Measurements from ENCODE around the gene CDC42BPG.

CDC42BPG gene

GRCh38 chr11:64880240-64881001 lies 36.0 kb upstream of the CDC42BPG start:
- no peak for DNase-seq (ENCODE audit: low read depth, low spot score)

GRCh38 chr11:64879244-64879900 lies 34.9 kb upstream of the CDC42BPG start:
- no peak for DNase-seq (ENCODE audit: low read depth, low spot score)

DNA sequence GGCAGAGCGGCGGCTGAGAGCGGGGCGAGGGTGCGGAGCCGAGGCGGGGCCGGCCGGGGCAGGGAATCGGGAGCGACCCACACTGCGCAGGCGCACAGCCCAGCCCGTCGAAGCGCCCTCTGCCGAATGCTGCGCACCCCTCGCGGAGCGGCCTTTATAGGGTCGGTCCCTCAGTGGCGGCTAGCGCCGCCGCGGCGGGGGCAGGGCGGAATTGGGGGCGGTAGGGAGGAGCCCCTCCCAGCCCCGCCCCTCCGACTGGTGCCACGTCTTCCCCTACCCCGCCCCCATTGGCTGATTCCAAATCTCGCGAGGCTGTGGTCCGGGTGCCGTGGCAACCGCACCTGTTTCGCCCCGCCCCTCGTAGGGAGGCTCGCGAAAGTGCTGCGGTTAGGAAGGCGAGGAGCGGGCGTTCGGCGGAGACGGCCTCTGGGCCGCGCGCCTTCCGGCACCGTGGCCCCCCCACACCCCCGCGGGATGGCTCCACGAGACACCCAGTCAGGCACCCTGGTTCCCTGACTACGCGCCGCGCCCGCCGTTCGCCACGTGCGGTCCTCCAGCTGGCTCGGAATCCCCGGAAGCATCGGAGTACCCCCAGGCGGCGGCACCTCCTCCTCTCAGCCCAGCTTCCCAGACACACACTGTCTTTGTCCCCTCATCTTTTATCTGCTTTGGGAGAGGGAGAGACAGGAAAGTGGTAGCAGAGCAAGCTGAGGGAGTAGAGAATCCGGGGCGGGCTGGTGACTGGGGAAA lies 34.2 kb upstream of the CDC42BPG start, which contains the start of gene EHD1:
Gene EHD1, minus strand, starts transcription at position 128 of the 750 bp plus-strand sequence. CDS start 157 bp downstream, outside the sequence.
- peak; percentile 89 for DNase-seq (ENCODE audit: low read depth, low spot score)

GRCh38 chr11:64878223-64878493 lies 33.7 kb upstream of the CDC42BPG start:
- DNase-seq (ENCODE audit: low read depth, low spot score), result no peak

- DNase-seq (ENCODE audit: low read depth, low spot score), result no peak
Observed at GRCh38 chr11:64877390-64878222, 33.2 kb upstream of the CDC42BPG start.

DNA sequence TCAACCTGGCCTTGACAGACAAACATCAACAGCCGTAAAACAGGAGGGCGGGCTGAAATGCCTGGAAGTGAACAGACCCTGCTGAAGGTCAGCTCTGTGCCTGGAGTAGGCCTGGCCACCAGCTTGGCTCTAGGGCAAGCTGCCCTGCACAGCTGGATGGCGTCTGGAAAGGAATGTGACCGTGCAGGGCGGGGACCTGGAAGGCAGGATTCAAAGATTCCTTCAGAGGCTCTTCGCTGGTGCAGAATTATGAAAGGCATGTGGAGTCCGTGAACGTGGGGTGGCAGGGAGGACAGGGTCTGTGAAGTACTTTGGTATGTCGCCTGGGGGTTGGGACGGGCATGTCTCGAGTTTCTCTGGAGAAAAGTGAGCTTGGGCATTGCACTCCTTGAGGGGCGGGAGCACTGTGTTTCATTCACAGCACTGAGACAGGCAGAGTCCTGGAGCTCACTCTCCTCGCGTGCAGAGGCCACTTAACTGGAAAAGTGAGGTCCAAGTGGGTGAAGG lies 32.4 kb upstream of the CDC42BPG start:
- DNase-seq (ENCODE audit: low read depth, low spot score), result no peak

DNA sequence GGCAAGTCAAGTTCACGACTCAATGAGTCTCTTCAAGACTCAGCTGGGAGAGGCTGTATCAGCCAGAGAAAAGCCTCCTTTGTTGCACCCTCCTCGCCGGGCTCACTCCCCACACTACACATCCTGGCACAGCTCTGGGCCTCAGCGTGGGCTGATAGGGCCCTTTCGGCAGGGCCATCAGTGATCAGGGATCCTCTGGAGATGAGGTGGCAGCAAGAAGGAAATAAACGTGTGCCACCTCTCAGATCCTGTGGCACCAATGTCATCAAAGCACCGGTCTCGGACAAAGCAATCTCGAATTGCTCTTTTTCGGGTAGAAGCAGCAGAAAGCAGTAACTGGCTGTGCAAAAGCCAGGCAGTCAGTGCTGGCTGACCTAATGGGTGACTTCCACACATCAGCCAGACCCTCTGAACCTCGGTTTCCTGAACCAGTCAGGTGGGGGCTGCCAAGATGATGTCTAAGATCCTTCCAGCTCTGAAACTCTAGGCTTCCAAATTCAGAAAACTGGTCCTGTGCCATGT lies 31.8 kb upstream of the CDC42BPG start:
- DNase-seq (ENCODE audit: low read depth, low spot score), result no peak

DNA sequence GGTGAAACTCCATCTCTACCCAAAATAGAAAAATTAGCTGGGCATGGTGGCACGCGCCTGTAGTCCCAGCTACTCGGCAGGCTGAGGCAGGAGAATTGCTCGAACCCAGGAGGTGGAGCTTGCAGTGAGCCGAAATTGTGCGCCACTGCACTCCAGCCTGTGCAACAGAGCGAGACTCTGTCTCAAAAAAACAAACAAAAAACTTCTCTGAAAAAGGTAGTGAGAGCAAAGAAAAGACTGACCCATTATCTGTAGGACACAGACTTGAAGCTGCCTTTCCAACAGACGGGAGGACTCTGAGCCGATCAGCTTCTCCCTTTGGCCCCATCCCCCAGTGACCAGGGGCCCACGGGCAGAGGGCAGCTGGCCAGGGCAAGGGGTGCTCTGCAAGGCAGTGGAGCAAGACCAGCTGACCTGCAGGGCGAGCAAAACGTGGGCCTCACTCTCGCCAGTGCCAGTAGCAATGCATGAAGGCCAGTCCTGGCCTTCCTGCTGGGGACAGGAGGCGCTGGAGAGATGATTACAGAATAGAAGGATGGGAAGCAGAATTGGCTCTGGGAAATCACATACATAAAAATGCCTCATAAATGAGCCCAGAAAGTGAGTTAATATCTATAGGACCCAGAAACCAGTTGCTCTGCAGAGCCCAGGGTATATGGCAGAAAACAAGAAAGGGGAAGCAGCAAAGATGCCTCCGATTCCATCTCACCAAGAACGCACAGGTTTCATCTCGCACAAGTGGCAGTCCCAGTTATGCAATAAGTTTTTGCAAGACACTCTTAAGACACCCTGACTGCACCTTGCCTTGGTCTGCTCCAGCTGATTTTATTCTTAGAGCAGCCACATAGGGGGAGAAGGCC lies 31.1 kb upstream of the CDC42BPG start:
- DNase-seq (ENCODE audit: low read depth, low spot score), result no peak

DNA sequence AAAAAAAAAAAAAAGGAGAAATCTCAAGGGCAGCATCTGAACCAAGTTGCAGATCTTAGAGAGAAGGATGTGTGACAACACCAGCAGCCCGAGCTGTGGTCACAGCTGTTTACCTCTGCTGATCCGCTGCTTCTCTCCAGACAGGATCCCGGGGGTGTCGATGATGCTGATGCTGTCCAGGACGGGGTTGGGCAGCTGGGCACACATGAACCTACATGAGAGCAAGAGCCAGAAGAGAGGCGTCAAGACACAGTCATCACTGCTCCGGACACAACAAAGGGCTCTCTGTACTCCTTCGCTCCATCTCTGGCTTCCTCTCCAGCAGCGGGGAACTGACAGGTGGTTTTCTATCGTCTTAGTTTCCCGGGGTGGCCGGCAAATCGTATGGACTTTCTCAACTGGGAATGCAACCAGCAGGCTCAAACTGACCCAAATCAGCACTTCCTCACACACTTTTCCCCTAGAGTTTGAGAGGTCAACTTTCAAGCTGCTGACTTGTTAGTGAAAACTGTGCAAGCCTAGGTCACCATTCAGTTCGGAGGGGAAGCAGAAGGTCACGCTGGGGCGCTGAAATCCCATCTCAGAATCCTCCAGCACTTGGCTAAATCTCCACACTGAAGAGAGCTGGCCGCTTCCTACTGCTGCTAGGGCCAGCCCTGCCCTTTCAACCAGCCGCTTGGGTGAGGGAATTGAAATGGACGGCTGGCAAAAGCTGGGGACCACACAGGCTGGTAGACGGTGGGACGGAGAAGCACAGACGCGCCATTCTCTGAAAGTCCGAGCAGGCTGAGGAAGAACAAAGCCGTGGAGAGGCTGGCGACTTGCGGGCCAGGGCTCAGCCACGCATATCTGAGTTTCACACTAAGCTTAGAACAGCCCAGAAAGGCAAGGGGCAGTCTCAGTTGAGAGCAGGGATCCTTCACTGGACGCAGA lies 30.1 kb upstream of the CDC42BPG start:
- no peak for DNase-seq (ENCODE audit: low read depth, low spot score)

GRCh38 chr11:64872790-64873488 lies 28.5 kb upstream of the CDC42BPG start:
- DNase-seq (ENCODE audit: low read depth, low spot score), result no peak

DNA sequence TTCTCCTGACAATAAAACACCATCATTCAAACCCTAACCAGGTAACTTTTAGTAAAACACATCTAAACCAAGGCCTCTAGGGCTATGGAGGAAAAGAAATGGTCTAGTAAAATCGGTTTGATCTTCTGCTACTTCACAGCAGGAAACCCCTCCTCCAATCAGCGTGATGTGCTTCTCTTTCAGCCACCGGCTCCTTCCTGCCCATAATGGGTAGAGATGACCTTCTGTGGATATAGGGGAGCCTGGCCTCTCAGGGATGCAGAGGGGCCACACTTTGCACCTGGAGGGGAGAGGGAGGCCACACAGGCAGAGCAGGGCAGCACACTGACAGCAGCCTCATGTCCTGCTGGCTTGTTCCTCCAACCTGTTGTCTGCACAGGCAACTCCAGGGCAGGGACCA lies 27.0 kb upstream of the CDC42BPG start:
- no peak for DNase-seq (ENCODE audit: low read depth, low spot score)

DNA sequence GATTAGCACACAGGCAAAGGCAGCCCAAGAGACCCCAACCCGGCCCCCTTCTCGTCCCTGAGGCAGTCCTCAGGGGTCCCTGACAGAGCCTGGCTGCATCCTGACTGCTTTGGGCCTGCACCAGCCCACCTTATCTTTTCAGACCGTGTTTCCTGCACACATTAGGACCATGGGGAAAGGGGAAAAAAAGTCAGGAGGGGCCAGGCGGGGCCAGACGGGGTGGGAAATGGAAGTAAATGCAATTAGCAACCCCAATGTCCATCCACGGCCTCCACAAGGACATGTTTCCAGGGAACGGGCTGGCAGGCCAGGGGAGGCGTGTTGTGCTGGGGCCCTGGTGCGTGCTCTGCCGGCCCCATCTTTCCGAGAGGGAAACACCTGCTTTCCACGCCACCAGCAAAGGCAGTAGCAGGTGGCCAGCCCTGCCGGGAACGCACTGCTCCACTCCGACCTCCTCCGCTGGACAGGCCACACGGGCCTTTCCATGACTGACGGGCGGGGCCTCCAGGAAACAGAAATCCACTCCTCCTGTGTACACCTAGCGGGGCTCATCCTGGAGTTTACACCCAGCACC lies 26.5 kb upstream of the CDC42BPG start:
- no peak for DNase-seq (ENCODE audit: low read depth, low spot score)

GRCh38 chr11:64870176-64870892 lies 25.9 kb upstream of the CDC42BPG start:
- DNase-seq (ENCODE audit: low read depth, low spot score), result no peak

- no peak for DNase-seq (ENCODE audit: low read depth, low spot score)
Observed at GRCh38 chr11:64869571-64870175, 25.2 kb upstream of the CDC42BPG start.

- DNase-seq (ENCODE audit: low read depth, low spot score), result no peak
Observed at GRCh38 chr11:64868904-64869570, 24.6 kb upstream of the CDC42BPG start.

- no peak for DNase-seq (ENCODE audit: low read depth, low spot score)
Observed at GRCh38 chr11:64867748-64868462, 23.5 kb upstream of the CDC42BPG start.

Measured in smooth muscle cell of the brain vasculature (primary cell).